Osteoblast (primary cell): ENCODE results near the gene LMBR1L. TPM values are rescaled to one million over a fixed set of nuclear protein-coding genes. Genes with fewer than 3 reads are reported as not detected.

Experiments
- DNase-seq: peaks from one replicate; pipeline ENCODE4 v3.0.0; 2011; ENCODE audit warnings: low spot score, mixed read lengths; ENCODE audit not compliant: insufficient read length; ENCODE audit errors: missing footprints
- H2AFZ ChIP-seq: 2 replicates; pipeline ENCODE4 v1.6.0; 2011; ENCODE audit warnings: mild to moderate bottlenecking, low read length
- H3K27ac ChIP-seq: 2 replicates; pipeline ENCODE4 v1.5.1; 2011; ENCODE audit warnings: mild to moderate bottlenecking, low read depth, low read length, moderate library complexity
- H3K27me3 ChIP-seq: 2 replicates; pipeline ENCODE4 v1.6.0; 2012; ENCODE audit warnings: mild to moderate bottlenecking, control low read depth, inconsistent platforms, low read length, moderate library complexity; ENCODE audit not compliant: insufficient read depth
- H3K36me3 ChIP-seq: 2 replicates; pipeline ENCODE4 v1.5.1; 2011; ENCODE audit warnings: mild to moderate bottlenecking, low read length, control low read depth, moderate library complexity; ENCODE audit not compliant: insufficient read depth
- H3K4me1 ChIP-seq: 2 replicates; pipeline ENCODE4 v1.5.1; 2011; ENCODE audit warnings: mild to moderate bottlenecking, low read length, control low read depth, moderate library complexity; ENCODE audit not compliant: insufficient read depth
- H3K4me2 ChIP-seq: 2 replicates; pipeline ENCODE4 v1.6.0; 2011; ENCODE audit warnings: mild to moderate bottlenecking, low read length; ENCODE audit not compliant: insufficient read depth
- H3K4me3 ChIP-seq: fragments of 200-600 bp; sonication (generic); 3 replicates; pipeline ENCODE4 v1.5.1; 2012; ENCODE audit warnings: mild to moderate bottlenecking, low read length, inconsistent platforms; ENCODE audit not compliant: insufficient read depth
- H3K79me2 ChIP-seq: 2 replicates; pipeline ENCODE4 v1.6.0; 2012; ENCODE audit warnings: mild to moderate bottlenecking, low read length, control low read depth, inconsistent platforms; ENCODE audit not compliant: insufficient read depth
- H3K9me3 ChIP-seq: 2 replicates; pipeline ENCODE4 v1.5.1; 2011; ENCODE audit warnings: low read depth, low read length, control low read depth
- H4K20me1 ChIP-seq: 2 replicates; pipeline ENCODE4 v1.6.0; 2012; ENCODE audit warnings: mild to moderate bottlenecking, low read length, control low read depth; ENCODE audit not compliant: insufficient read depth
- CTCF ChIP-seq: IDR thresholded peaks from 2 replicates; pipeline ENCODE4 v1.5.1; 2011; ENCODE audit warnings: mild to moderate bottlenecking, low read depth, low read length, moderate library complexity; ENCODE audit errors: extremely low read depth
- total RNA-seq: library from RNA; depleted of rRNA; stranded (reverse); fragments of >200 nt; gene quantifications from 2 replicates; pipeline ENCODE4 v1.2.3, GENCODE V29; 2012

The LMBR1L gene
- total RNA-seq, 1 donor: 57.2 TPM

GRCh38 chr12:49147384-49147783, 36.7 kb upstream of the LMBR1L start:
- Histone ChIP-seq H2AFZ (no peak overlapping the region), H3K4me2 (no peak overlapping the region), H3K9me3 (no peaks in the 10 kb centered on the region), H3K4me3 (no peak overlapping the region), H3K27me3 (no peaks in the 10 kb centered on the region), H3K79me2 (no peaks in the 10 kb centered on the region), H4K20me1 (no peaks in the 10 kb centered on the region), H3K4me1 (no peaks in the 10 kb centered on the region), H3K36me3 (no peaks in the 10 kb centered on the region), H3K27ac (no peak overlapping the region)
- DNase-seq: no peak
- TF ChIP-seq CTCF: no peak

- H3K4me3 ChIP-seq: no peak overlapping the region
- no peak for DNase-seq
Measured at GRCh38 chr12:49146406-49146805, 35.8 kb upstream of the LMBR1L start.

GRCh38 chr12:49144384-49144783, 33.7 kb upstream of the LMBR1L start:
- H3K9me3 ChIP-seq: no peaks in the 10 kb centered on the region
- H2AFZ ChIP-seq: no peak overlapping the region
- H3K79me2 ChIP-seq: no peaks in the 10 kb centered on the region
- H3K4me2 ChIP-seq: no peak overlapping the region
- H3K27me3 ChIP-seq: no peaks in the 10 kb centered on the region
- no peak for TF ChIP-seq CTCF
- no peak overlapping the region for H3K4me3 ChIP-seq
- no peak for DNase-seq
- H3K36me3 ChIP-seq: no peaks in the 10 kb centered on the region
- H3K4me1 ChIP-seq: no peaks in the 10 kb centered on the region
- H3K27ac ChIP-seq: no peak overlapping the region
- no peaks in the 10 kb centered on the region for H4K20me1 ChIP-seq

More at GRCh38 chr12:49146406-49146805, 35.8 kb upstream of the LMBR1L start:
- Histone ChIP-seq H3K4me2 (no peak overlapping the region), H2AFZ (no peak overlapping the region), H3K79me2 (no peaks in the 10 kb centered on the region), H3K27ac (no peak overlapping the region), H3K4me1 (no peaks in the 10 kb centered on the region), H4K20me1 (no peaks in the 10 kb centered on the region), H3K36me3 (no peaks in the 10 kb centered on the region), H3K9me3 (no peaks in the 10 kb centered on the region), H3K27me3 (no peaks in the 10 kb centered on the region)
- TF ChIP-seq CTCF: no peak

GRCh38 chr12:49138999-49139398, 28.4 kb upstream of the LMBR1L start:
- DNase-seq: no peak
- no peak overlapping the region for H3K4me3 ChIP-seq
- no peaks in the 10 kb centered on the region for H3K79me2 ChIP-seq
- H4K20me1 ChIP-seq: no peaks in the 10 kb centered on the region
- no peaks in the 10 kb centered on the region for H3K4me1 ChIP-seq
- H2AFZ ChIP-seq: no peak overlapping the region
- H3K27ac ChIP-seq: no peak overlapping the region
- no peaks in the 10 kb centered on the region for H3K36me3 ChIP-seq
- H3K4me2 ChIP-seq: no peak overlapping the region
- no peaks in the 10 kb centered on the region for H3K9me3 ChIP-seq
- no peak for TF ChIP-seq CTCF
- no peaks in the 10 kb centered on the region for H3K27me3 ChIP-seq
